Breast epithelium (tissue), 3 donors: ENCODE measurements around the gene TRIM4.

Source experiments
- POLR2A ChIP-seq: fragments of 450-650 bp; IDR thresholded peaks from one replicate; pipeline ENCODE4 v1.6.1; 2016; ENCODE audit warnings: antibody characterized with exemption, mild to moderate bottlenecking, moderate library complexity
- POLR2AphosphoS5 ChIP-seq, 3 donors: sonication (generic); formaldehyde crosslinking; IDR thresholded peaks; one replicate each; pipeline ENCODE4 v1.6.1; 2017; ENCODE audit warnings: antibody characterized with exemption in 3 of 3
- TF ChIP-seq, protein P1 (sequence below), 3 donors: fragments of 450-650 bp; IDR thresholded peaks; one replicate each; pipeline ENCODE4 v1.5.1; 2016 to 2017; ENCODE audit warnings: antibody characterized with exemption in 3 of 3, mild to moderate bottlenecking in 3 of 3, moderate library complexity in 3 of 3

DNA sequence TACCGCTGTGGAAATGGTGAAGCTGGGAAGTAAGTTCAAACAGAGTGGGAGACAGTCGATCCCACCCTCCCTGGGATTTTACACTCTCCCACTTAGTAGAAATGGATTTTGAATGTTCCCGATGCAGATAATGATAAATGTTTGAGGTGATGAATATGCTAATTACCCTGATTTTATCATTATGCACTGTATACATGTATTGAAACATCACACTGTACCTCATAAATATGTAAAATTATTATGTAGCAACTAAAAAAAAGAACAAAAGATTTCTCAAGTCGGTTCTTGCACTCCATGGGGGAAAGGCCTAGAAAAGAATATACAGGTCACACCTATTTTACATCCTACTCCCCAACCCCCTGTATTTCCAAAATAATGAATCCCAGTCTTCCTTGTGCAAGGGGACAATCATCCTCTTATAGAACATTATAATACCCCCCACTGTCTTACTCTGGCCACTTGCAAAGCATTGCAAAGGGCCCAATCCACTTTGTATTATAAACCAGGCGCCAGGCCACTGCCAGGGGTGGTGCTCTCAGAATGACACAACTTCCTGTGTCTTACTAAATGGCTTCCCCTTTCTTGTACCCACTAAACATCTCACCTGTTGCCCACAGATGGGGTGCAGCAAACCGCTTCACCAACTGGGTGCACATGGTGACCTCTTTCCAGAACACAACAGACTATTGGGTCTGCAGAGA is 21.9 kb downstream of the TRIM4 start:
- TF ChIP-seq POLR2AphosphoS5 (IDR thresholded peaks at IDR 0.05), result no peak
- TF ChIP-seq POLR2A, result no peak
- TF ChIP-seq, protein P1, sequence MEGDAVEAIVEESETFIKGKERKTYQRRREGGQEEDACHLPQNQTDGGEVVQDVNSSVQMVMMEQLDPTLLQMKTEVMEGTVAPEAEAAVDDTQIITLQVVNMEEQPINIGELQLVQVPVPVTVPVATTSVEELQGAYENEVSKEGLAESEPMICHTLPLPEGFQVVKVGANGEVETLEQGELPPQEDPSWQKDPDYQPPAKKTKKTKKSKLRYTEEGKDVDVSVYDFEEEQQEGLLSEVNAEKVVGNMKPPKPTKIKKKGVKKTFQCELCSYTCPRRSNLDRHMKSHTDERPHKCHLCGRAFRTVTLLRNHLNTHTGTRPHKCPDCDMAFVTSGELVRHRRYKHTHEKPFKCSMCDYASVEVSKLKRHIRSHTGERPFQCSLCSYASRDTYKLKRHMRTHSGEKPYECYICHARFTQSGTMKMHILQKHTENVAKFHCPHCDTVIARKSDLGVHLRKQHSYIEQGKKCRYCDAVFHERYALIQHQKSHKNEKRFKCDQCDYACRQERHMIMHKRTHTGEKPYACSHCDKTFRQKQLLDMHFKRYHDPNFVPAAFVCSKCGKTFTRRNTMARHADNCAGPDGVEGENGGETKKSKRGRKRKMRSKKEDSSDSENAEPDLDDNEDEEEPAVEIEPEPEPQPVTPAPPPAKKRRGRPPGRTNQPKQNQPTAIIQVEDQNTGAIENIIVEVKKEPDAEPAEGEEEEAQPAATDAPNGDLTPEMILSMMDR (IDR thresholded peaks at IDR 0.05), result no peak
